GM19395 (cell line): ENCODE data around the gene TRPC4AP.

Experiments
- ATAC-seq: cut with Tn5 transposase; IDR thresholded peaks from one replicate; pipeline ENCODE4 v1.9.1; 2021; ENCODE audit warnings: mild to moderate bottlenecking, moderate library complexity; ENCODE audit not compliant: unreplicated experiment

TRPC4AP gene

GRCh38 chr20:34989670-34990069 is 102.9 kb downstream of the TRPC4AP start:
- no peak for ATAC-seq

- ATAC-seq, result no peak
Observed at GRCh38 chr20:34989118-34989517, 103.5 kb downstream of the TRPC4AP start.

GRCh38 chr20:34988191-34988540 is 104.4 kb downstream of the TRPC4AP start:
- no peak for ATAC-seq

GRCh38 chr20:34987288-34988190 is 105.1 kb downstream of the TRPC4AP start:
- ATAC-seq, result no peak

GRCh38 chr20:34986311-34987287 is 106.0 kb downstream of the TRPC4AP start:
- ATAC-seq, result no peak

- no peak for ATAC-seq
Observed at GRCh38 chr20:34985461-34986310, 106.9 kb downstream of the TRPC4AP start.

GRCh38 chr20:34984756-34985261 is 107.8 kb downstream of the TRPC4AP start:
- no peak for ATAC-seq

- no peak for ATAC-seq
Observed at GRCh38 chr20:34983995-34984735, 108.4 kb downstream of the TRPC4AP start.

GRCh38 chr20:34983089-34983820 is 109.4 kb downstream of the TRPC4AP start:
- ATAC-seq, result no peak

- ATAC-seq, result no peak
Observed at GRCh38 chr20:34982270-34983088, 110.1 kb downstream of the TRPC4AP start.

GRCh38 chr20:34980543-34981233 is 111.9 kb downstream of the TRPC4AP start:
- ATAC-seq, result no peak

GRCh38 chr20:34979366-34980153 is 113.0 kb downstream of the TRPC4AP start:
- no peak for ATAC-seq

GRCh38 chr20:34978092-34978744 is 114.4 kb downstream of the TRPC4AP start:
- ATAC-seq, result no peak

- no peak for ATAC-seq
Observed at GRCh38 chr20:34977365-34978091, 115.1 kb downstream of the TRPC4AP start.

GRCh38 chr20:34976286-34976685 is 116.3 kb downstream of the TRPC4AP start:
- ATAC-seq, result no peak

- no peak for ATAC-seq
Observed at GRCh38 chr20:34974246-34974645, 118.4 kb downstream of the TRPC4AP start.
